Right lobe of liver (tissue), 6 donors: Measurements from ENCODE around the gene PPP1R2B. TPM values are rescaled to one million over a fixed set of nuclear protein-coding genes. Genes with fewer than 3 reads are reported as not detected.
"Not testable (repeated sequence)": the region's sequence is repeated elsewhere in the genome, so short reads cannot be mapped to it uniquely, and the experiment has no call there.

Experiments used
- ATAC-seq, 4 donors: fragments of 200-7000 bp; cut with Tn5 transposase; one replicate each; pipeline ENCODE4 v1.9.1; 2020; ENCODE audit warnings: mild to moderate bottlenecking in 4 of 4, moderate library complexity in 4 of 4
- DNase-seq, 3 donors: peaks; one replicate each; pipeline ENCODE4 v3.0.0-alpha.2; 2020
- H3K27ac ChIP-seq, 3 donors: fragments of 200-600 bp; one replicate each; pipeline ENCODE4 v1.8.0; 2022
- H3K27me3 ChIP-seq, 2 donors: fragments of 200-600 bp; one replicate each; pipeline ENCODE4 v1.8.0; 2022
- H3K36me3 ChIP-seq, 4 donors: fragments of 200-600 bp; sonication (generic) in 1 of 4; one replicate each; pipeline versions ENCODE4 v1.5.1 to v1.8.0; 2017 to 2022; ENCODE audit warnings: control low read depth in 1 of 4
- H3K4me1 ChIP-seq, 4 donors: fragments of 200-600 bp; sonication (generic) in 1 of 4; one replicate each; pipeline versions ENCODE4 v1.5.1 to v1.8.0; 2017 to 2022; ENCODE audit warnings: control low read depth in 1 of 4
- H3K4me3 ChIP-seq, 3 donors: fragments of 200-600 bp; one replicate each; pipeline ENCODE4 v1.8.0; 2022
- H3K9me3 ChIP-seq, 4 donors: fragments of 200-600 bp; sonication (generic) in 1 of 4; one replicate each; pipeline versions ENCODE4 v1.5.1 to v1.8.0; 2017 to 2022; ENCODE audit warnings: control low read depth in 1 of 4
- CTCF ChIP-seq, 4 donors: fragments of 200-600 bp in 3 of 4; fragments of 450-650 bp in 1 of 4; IDR thresholded peaks; one replicate each; pipeline versions ENCODE4 v1.5.1 to v1.8.0; 2016 to 2022; ENCODE audit warnings: antibody characterized with exemption in 4 of 4, mild to moderate bottlenecking in 2 of 4
- POLR2A ChIP-seq: fragments of 450-650 bp; IDR thresholded peaks from one replicate; pipeline ENCODE4 v1.6.1; 2017; ENCODE audit warnings: antibody characterized with exemption, mild to moderate bottlenecking
- WGBS: methylation state at CpG from one replicate; pipeline ENCODE4 v1.1.6; 2018; ENCODE audit warnings: low coverage, low lambda C conversion rate; ENCODE audit not compliant: insufficient coverage; ENCODE audit errors: missing lambda C conversion rate; 5-methylcytosine and 5-hydroxymethylcytosine counted together
- intact Hi-C, 2 donors: fragments of 100-400 bp; cut with DNase I; formaldehyde crosslinking; loops; one replicate each; pipeline versions ENCODE4 v1.11.2 to v1.14.1; 2022
- total RNA-seq, 6 experiments: library from RNA; depleted of rRNA in 2 of 6; stranded (reverse); fragments of >200 nt in 2 of 6; fragmentation: NEBNext Ultra II Directional in 3 of 6; extraction: Animal tissue kit (Norgen Biotek cat#: 25700) in 3 of 6; gene quantifications; one replicate each; pipeline versions ENCODE4 v1.1.0 to v1.2.4, GENCODE V29; 2016 to 2023
- donor health status: DM: no; HTN: yes; CAD: no.
- donor health status: DM: no; HTN: no; CAD: no.
- donor health status: DM: no; HTN: no; CAD: no.
- donor health status: DM: no; HTN: yes; CAD: no.
- donor health status: DM: no; HTN: yes; CAD: no.

The PPP1R2B gene
- total RNA-seq, 6 experiments from 2014 or later = not detected

GRCh38 chr5:156836846-156837245 is 13.2 kb upstream of the PPP1R2B start:
- WGBS = 65% methylated on average over 3 of the region's 3 CpGs
- H3K27me3 ChIP-seq = no peaks in the 10 kb centered on the region
- intact Hi-C loops = no loop called here
- H3K9me3 ChIP-seq = no peaks in the 10 kb centered on the region
- no peak for DNase-seq
- H3K27ac ChIP-seq = no peak overlapping the region
- ATAC-seq = no peak
- H3K36me3 ChIP-seq = no peaks in the 10 kb centered on the region
- no peaks in the 10 kb centered on the region for H3K4me1 ChIP-seq
- no peak overlapping the region for H3K4me3 ChIP-seq
- TF ChIP-seq POLR2A (no peak), CTCF (IDR thresholded peaks at IDR 0.05) (no peak)

GRCh38 chr5:156838961-156839360 is 11.1 kb upstream of the PPP1R2B start:
- no peak overlapping the region for H3K4me3 ChIP-seq
- no peak for DNase-seq
- 72% methylated on average over 4 of the region's 5 CpGs for WGBS
- ATAC-seq = no peak
- no peaks in the 10 kb centered on the region for H3K4me1 ChIP-seq
- no peak overlapping the region for H3K27ac ChIP-seq
- H3K9me3 ChIP-seq = no peaks in the 10 kb centered on the region
- no peaks in the 10 kb centered on the region for H3K36me3 ChIP-seq
- H3K27me3 ChIP-seq = no peaks in the 10 kb centered on the region
- intact Hi-C loops = no loop called here
- TF ChIP-seq CTCF (IDR thresholded peaks at IDR 0.05) (no peak), POLR2A (no peak)

GRCh38 chr5:156841737-156842136 is 8.4 kb upstream of the PPP1R2B start:
- Histone ChIP-seq H3K9me3 (no peaks in the 10 kb centered on the region), H3K27me3 (no peaks in the 10 kb centered on the region), H3K4me1 (no peaks in the 10 kb centered on the region), H3K36me3 (no peaks in the 10 kb centered on the region), H3K4me3 (no peak overlapping the region), H3K27ac (no peak overlapping the region)
- DNase-seq (no peak), ATAC-seq (no peak)
- no peak for TF ChIP-seq POLR2A
- no peak for TF ChIP-seq CTCF (IDR thresholded peaks at IDR 0.05)
- intact Hi-C loops = no loop called here

GRCh38 chr5:156846914-156847313 is 3.2 kb upstream of the PPP1R2B start:
- DNase-seq = no peak
- 58% methylated on average over 2 of the region's 2 CpGs for WGBS
- no peak for TF ChIP-seq CTCF (IDR thresholded peaks at IDR 0.05)
- no peak for TF ChIP-seq POLR2A
- H3K4me1 ChIP-seq = no peaks in the 10 kb centered on the region
- intact Hi-C loops = no loop called here
- no peaks in the 10 kb centered on the region for H3K27me3 ChIP-seq
- no peaks in the 10 kb centered on the region for H3K36me3 ChIP-seq
- no peak overlapping the region for H3K4me3 ChIP-seq
- H3K9me3 ChIP-seq = no peaks in the 10 kb centered on the region
- no peak for ATAC-seq
- no peak overlapping the region for H3K27ac ChIP-seq

- H3K9me3 ChIP-seq, H3K36me3 ChIP-seq, H3K4me3 ChIP-seq, intact Hi-C loops, DNase-seq, H3K4me1 ChIP-seq, H3K27ac ChIP-seq, ATAC-seq, H3K27me3 ChIP-seq: not testable (repeated sequence)
- WGBS = 67% methylated on average over 1 of the region's 1 CpG
Measured at GRCh38 chr5:156848447-156848846, 1.6 kb upstream of the PPP1R2B start.
